IMR-90 (cell line): ENCODE results near the gene CNPY4. TPM values are rescaled to one million over a fixed set of nuclear protein-coding genes. Genes with fewer than 3 reads are reported as not detected.

ENCODE experiments used
- ATAC-seq: fragments of 200-7000 bp; cut with Tn5 transposase; 2 replicates; pipeline ENCODE4 v1.9.1; 2020; ENCODE audit warnings: low read depth, mild to moderate bottlenecking, moderate library complexity
- BruUV-seq: library from RNA; stranded (reverse); fragments of 400-500 nt; replicated peaks from 2 replicates; lab custom pipeline; 2021; lab: Mats Ljungman, UMichigan
- CTCF ChIA-PET: fragments of 300-600 bp; formaldehyde crosslinking; extraction: SDS; loops from one replicate; lab custom pipeline; 2021; ENCODE audit warnings: antibody characterized with exemption; lab: Yijun Ruan, JAX
- POLR2A ChIA-PET: fragments of 300-600 bp; sonication (Branson Sonifier 250); formaldehyde crosslinking; loops from one replicate; lab custom pipeline; 2022; ENCODE audit warnings: antibody characterized with exemption; ENCODE audit not compliant: unreplicated experiment; lab: Charles Lee
- DNase-seq: peaks from one replicate; pipeline ENCODE4 v3.0.0; 2013
- H2AFZ ChIP-seq: replicated peaks from 2 replicates; pipeline ENCODE3; 2013; ENCODE audit warnings: low read length, mild to moderate bottlenecking; ENCODE audit not compliant: poor library complexity
- H2AK5ac ChIP-seq: 2 replicates; pipeline ENCODE4 v1.6.1; 2013; ENCODE audit warnings: low read depth, low read length, inconsistent platforms
- H2AK9ac ChIP-seq: replicated peaks from 2 replicates; pipeline ENCODE3; 2013; ENCODE audit warnings: mild to moderate bottlenecking, low read depth, low read length, moderate library complexity; ENCODE audit not compliant: poor library complexity
- H2BK120ac ChIP-seq: 2 replicates; pipeline ENCODE4 v1.6.1; 2013; ENCODE audit warnings: low read depth, low read length, inconsistent platforms
- H2BK15ac ChIP-seq: 3 replicates; pipeline ENCODE4 v1.6.1; 2013; ENCODE audit warnings: low read depth, low read length, inconsistent platforms
- H2BK20ac ChIP-seq: 2 replicates; pipeline ENCODE4 v1.6.1; 2013; ENCODE audit warnings: low read depth, mild to moderate bottlenecking, inconsistent platforms, low read length, moderate library complexity
- H2BK5ac ChIP-seq: 2 replicates; pipeline ENCODE4 v1.6.1; 2013; ENCODE audit warnings: mild to moderate bottlenecking, low read depth, low read length, inconsistent platforms; ENCODE audit not compliant: poor library complexity, severe bottlenecking
- H3K14ac ChIP-seq: replicated peaks from 2 replicates; pipeline ENCODE4 v1.6.1; 2013; ENCODE audit warnings: low read depth, low read length, inconsistent platforms
- H3K18ac ChIP-seq: 2 replicates; pipeline ENCODE4 v1.6.1; 2013; ENCODE audit warnings: low read depth, low read length, control low read depth
- H3K23ac ChIP-seq: 2 replicates; pipeline ENCODE4 v1.6.1; 2013; ENCODE audit warnings: low read depth, low read length, inconsistent platforms
- H3K27ac ChIP-seq: 2 replicates; pipeline ENCODE4 v1.5.1; 2013; ENCODE audit warnings: mild to moderate bottlenecking, control low read depth, low read length; ENCODE audit not compliant: insufficient read depth
- H3K27me3 ChIP-seq: 2 replicates; pipeline ENCODE4 v1.6.1; 2013; ENCODE audit warnings: low read length; ENCODE audit not compliant: control insufficient read depth, insufficient read depth
- H3K36me3 ChIP-seq: 2 replicates; pipeline ENCODE4 v1.6.1; 2013; ENCODE audit warnings: low read length, mixed read lengths; ENCODE audit not compliant: control insufficient read depth, insufficient read depth
- H3K4ac ChIP-seq: 2 replicates; pipeline ENCODE4 v1.6.1; 2013; ENCODE audit warnings: low read depth, low read length, inconsistent platforms
- H3K4me1 ChIP-seq: 2 replicates; pipeline ENCODE4 v1.6.1; 2013; ENCODE audit warnings: low read length, mixed read lengths; ENCODE audit not compliant: control insufficient read depth, insufficient read depth
- H3K4me2 ChIP-seq: 2 replicates; pipeline ENCODE4 v1.6.1; 2013; ENCODE audit warnings: low read depth, mild to moderate bottlenecking, control low read depth, low read length, moderate library complexity
- H3K4me3 ChIP-seq: 2 replicates; pipeline ENCODE4 v1.5.1; 2013; ENCODE audit warnings: low read depth, mild to moderate bottlenecking, control low read depth, low read length, moderate library complexity; ENCODE audit not compliant: insufficient read depth
- H3K56ac ChIP-seq: 2 replicates; pipeline ENCODE4 v1.6.1; 2013; ENCODE audit warnings: low read length, inconsistent platforms; ENCODE audit not compliant: insufficient read depth; ENCODE audit errors: extremely low read depth
- H3K79me1 ChIP-seq, 2 experiments: 2 replicates each; pipeline ENCODE4 v1.6.1; 2013; ENCODE audit warnings: low read length in 2 of 2, inconsistent platforms in 1 of 2, low read depth in 1 of 2
- H3K9ac ChIP-seq: 2 replicates; pipeline ENCODE4 v1.6.1; 2013; ENCODE audit warnings: low read depth, low read length, control low read depth
- H3K9me1 ChIP-seq: 2 replicates; pipeline ENCODE4 v1.6.1; 2013; ENCODE audit warnings: low read length, inconsistent platforms; ENCODE audit not compliant: insufficient read depth
- H3K9me3 ChIP-seq: 2 replicates; pipeline ENCODE4 v1.6.1; 2013; ENCODE audit warnings: low read length; ENCODE audit not compliant: control insufficient read depth, insufficient read depth
- H4K20me1 ChIP-seq: 2 replicates; pipeline ENCODE4 v1.6.1; 2013; ENCODE audit warnings: low read length, inconsistent platforms; ENCODE audit not compliant: insufficient read depth
- H4K5ac ChIP-seq: 2 replicates; pipeline ENCODE4 v1.6.1; 2013; ENCODE audit warnings: mild to moderate bottlenecking, low read depth, low read length, control low read depth
- H4K8ac ChIP-seq, 2 experiments: 2 replicates each; pipeline ENCODE4 v1.6.1; 2013; ENCODE audit warnings: low read depth in 2 of 2, low read length in 2 of 2, control low read depth in 1 of 2, inconsistent platforms in 1 of 2
- H4K91ac ChIP-seq: 2 replicates; pipeline ENCODE4 v1.6.1; 2013; ENCODE audit warnings: low read depth, low read length, inconsistent platforms; ENCODE audit not compliant: insufficient read depth
- MAZ ChIP-seq: IDR thresholded peaks from 2 replicates; pipeline ENCODE4 v1.6.1; 2012; ENCODE audit warnings: low read depth, mild to moderate bottlenecking, low read length, improper control_type of control experiment, moderate library complexity, borderline replicate concordance
- POLR2A ChIP-seq: IDR thresholded peaks from 2 replicates; pipeline ENCODE4 v1.6.1; 2012; ENCODE audit warnings: mild to moderate bottlenecking, low read depth, low read length
- RAD21 ChIP-seq: IDR thresholded peaks from 2 replicates; pipeline ENCODE4 v1.6.1; 2012; ENCODE audit warnings: low read length, improper control_type of control experiment
- WGBS, 2 experiments: methylation state at CpG; one replicate each; pipeline versions ENCODE4 v1.1.5 to v1.1.7; 2013; ENCODE audit warnings: missing lambda C conversion rate in 2 of 2; ENCODE audit not compliant: insufficient read length in 1 of 2; ENCODE audit errors: extremely low coverage in 2 of 2; 5-methylcytosine and 5-hydroxymethylcytosine counted together
- dilution Hi-C: fragments of 300-500 bp; cut with HindIII; formaldehyde crosslinking; loops from one replicate; pipeline ENCODE4 v1.14.3; 2018; ENCODE audit warnings: low sequenced_read_pairs; ENCODE audit not compliant: unreplicated experiment
- in situ Hi-C: fragments of 300-500 bp; cut with MboI; formaldehyde crosslinking; loops from 3 replicates; pipeline ENCODE4 v1.14.3; 2019; ENCODE audit warnings: low sequenced_read_pairs, inconsistent platforms, mixed read lengths
- intact Hi-C: fragments of 100-400 bp; cut with micrococcal nuclease; formaldehyde crosslinking; loops from 2 replicates; pipeline ENCODE4 v1.10.0; 2022
- polyA plus RNA-seq, 3 experiments: library from polyadenylated mRNA; depleted of rRNA; stranded (reverse); fragments of >200 nt; gene quantifications; 2 replicates each; pipeline ENCODE4 v1.2.3, GENCODE V29; 2012; ENCODE audit warnings: low replicate concordance in 1 of 3
- total RNA-seq: library from RNA; depleted of rRNA; stranded (reverse); fragments of >200 nt; gene quantifications from 2 replicates; pipeline ENCODE4 v1.2.3, GENCODE V29; 2012

Gene CNPY4
- total and polyA plus RNA-seq, 2 of the 4 experiments (the other 2 are of a cell fraction), result 13.3 to 21.9 TPM

DNA sequence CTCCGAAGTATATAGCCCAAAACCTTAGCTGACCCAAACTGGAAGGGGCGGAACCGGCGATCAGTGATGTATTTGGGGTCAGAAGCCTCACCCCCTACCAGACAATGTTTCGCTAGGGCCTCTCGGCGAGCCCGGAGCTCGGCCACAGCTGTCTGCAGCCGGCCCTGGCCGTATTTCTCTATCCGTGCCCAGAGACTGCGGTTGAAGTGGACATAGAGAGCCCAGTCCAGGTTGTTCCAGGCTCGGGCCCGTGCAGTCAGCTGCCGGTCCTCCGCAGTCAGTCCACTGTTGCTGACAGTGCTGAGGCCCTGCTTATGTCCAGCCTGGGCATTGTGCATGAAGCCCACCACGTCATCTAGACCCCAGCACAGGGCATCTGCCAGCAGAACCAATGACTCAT lies 40.6 kb downstream of the CNPY4 start:
- Histone ChIP-seq H3K9me3 (no peaks in the 10 kb centered on the region), H4K8ac (no peak overlapping the region; a peak in 1 of 4 replicates), H2BK120ac (no peak overlapping the region), H2BK5ac (no peak overlapping the region), H3K9me1 (peaks cover 2% of the 10 kb centered on the region; the same call in 1 of the 2 replicates), H3K4me1 (peaks cover 6% of the 10 kb centered on the region), H3K14ac (no peak overlapping the region), H2BK20ac (no peak overlapping the region), H2AK5ac (no peak overlapping the region), H2BK15ac (no peak overlapping the region), H4K20me1 (peaks cover 16% of the 10 kb centered on the region), H3K18ac (no peak overlapping the region), H3K4ac (no peak overlapping the region), H4K91ac (no peak overlapping the region), H3K27ac (no peak overlapping the region), H3K56ac (no peak overlapping the region), H3K36me3 (peaks cover 20% of the 10 kb centered on the region), H2AFZ (no peak overlapping the region), H3K4me3 (no peak overlapping the region), H3K79me1 (peaks cover 10 to 36% of the 10 kb centered on the region in 2 experiments; a peak in 3 of 4 replicates), H2AK9ac (peak overlapping the region; percentile 68), H4K5ac (no peak overlapping the region), H3K9ac (no peak overlapping the region), H3K27me3 (no peaks in the 10 kb centered on the region), H3K4me2 (no peak overlapping the region), H3K23ac (no peak overlapping the region)
- ATAC-seq, result no peak
- no peak for DNase-seq
- no peak for TF ChIP-seq POLR2A
- TF ChIP-seq RAD21, result no peak
- TF ChIP-seq MAZ, result no peak
- 91% methylated on average over 13 of the region's 18 CpGs; no CpG with 5 or more reads in 1 of the 2 experiments for WGBS, 2 experiments
- dilution Hi-C loops (no loop called here), in situ Hi-C loops (no loop called here), intact Hi-C loops (no loop called here)
- CTCF ChIA-PET, result no interaction called here
- POLR2A ChIA-PET, result no interaction called here
- BruUV-seq, result no TSS peak
